HG02588 (cell line): ENCODE data around the gene ZBTB39.
"Not testable (repeated sequence)": the region's sequence is repeated elsewhere in the genome, so short reads cannot be mapped to it uniquely, and the experiment has no call there.

Source experiments
- ATAC-seq: cut with Tn5 transposase; IDR thresholded peaks from one replicate; pipeline ENCODE4 v1.9.1; 2021; ENCODE audit warnings: mild to moderate bottlenecking, moderate library complexity; ENCODE audit not compliant: unreplicated experiment

ZBTB39 gene

DNA sequence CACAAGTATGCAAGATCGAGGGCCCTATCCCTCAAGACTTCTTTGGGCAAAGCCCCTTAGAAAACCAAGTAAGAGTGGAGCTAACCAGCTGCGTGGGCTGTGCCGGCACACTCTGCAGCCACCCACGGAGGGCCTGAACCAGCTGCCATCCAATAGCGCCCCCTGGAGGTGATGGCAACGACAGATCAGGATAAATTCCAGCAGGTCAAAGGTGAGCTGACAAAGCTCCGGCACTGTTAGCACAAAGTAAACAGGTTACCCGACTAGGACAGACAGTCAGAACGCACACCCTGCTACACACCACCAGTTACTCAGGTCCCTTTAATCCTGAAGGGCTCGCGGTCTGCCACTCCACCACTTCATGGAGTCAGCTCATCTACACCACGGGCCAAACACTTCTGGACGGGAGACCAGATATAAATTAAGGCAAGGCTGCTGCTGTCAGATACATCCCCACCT is 4.9 kb downstream of the ZBTB39 start:
- no peak for ATAC-seq

DNA sequence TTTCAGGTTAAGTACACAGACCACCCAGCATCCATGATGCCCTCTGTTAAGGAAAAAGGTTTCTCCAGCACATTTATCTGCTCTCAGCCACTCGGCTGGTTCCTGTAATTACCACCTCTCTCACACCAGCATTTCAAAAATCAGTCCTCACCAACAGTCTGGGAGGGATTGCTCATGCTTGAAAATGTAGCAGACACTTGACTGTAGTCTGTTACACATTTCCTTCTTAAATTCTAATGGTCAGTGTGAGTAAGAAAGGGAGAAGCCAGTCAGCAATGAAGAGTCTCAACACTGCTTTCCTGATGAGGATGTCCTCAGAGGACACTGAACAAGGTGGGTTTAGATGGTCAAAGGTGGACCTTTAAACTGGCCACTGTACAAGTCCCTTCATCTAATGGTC is 6.0 kb downstream of the ZBTB39 start:
- ATAC-seq = no peak

DNA sequence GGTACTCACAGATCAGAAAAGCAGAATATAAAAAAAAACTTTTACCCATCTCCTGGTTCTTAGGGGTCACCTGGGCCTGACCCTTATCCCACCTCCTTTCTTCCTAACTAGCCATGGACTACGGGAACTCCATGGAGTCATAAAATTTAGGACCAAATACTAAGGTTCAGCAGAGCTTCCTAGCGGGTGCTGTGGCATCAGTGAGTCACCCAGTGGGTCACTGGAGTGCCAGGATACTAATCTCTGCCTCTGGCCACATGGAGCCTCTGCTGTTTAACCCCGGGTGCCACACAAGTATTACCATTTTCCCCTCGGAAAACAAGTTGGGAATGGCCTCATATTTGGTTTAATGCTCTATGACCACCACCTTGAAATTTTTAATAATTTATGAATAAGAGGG is 6.9 kb downstream of the ZBTB39 start:
- no peak for ATAC-seq

DNA sequence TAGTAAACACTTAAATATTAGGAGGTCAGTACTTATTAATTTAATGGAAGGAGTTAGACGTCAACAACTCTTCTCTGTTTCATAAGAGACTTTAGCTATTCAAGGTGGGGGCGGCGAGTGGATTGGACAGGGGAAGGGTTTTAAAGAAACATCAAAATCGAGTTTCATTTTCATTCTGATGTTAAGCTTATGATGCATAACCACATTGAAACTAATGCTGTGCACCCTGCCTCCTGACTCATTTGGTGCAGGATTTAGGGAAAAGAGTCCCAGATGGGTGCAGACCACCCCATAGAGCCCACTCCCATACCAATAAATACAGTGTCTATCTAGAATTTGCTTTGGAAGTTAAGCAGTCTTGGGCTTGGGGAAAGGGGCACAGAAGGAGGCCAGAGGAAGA is 7.4 kb downstream of the ZBTB39 start:
- peak; percentile 75 for ATAC-seq

- ATAC-seq = no peak
Measured at GRCh38 chr12:56998316-56998715, 8.0 kb downstream of the ZBTB39 start.

- no peak for ATAC-seq
Measured at GRCh38 chr12:56996793-56997545, 9.4 kb downstream of the ZBTB39 start.

GRCh38 chr12:56995930-56996496 is 10.3 kb downstream of the ZBTB39 start:
- ATAC-seq = no peak

- no peak for ATAC-seq
Measured at GRCh38 chr12:56995201-56995929, 11.0 kb downstream of the ZBTB39 start.

DNA sequence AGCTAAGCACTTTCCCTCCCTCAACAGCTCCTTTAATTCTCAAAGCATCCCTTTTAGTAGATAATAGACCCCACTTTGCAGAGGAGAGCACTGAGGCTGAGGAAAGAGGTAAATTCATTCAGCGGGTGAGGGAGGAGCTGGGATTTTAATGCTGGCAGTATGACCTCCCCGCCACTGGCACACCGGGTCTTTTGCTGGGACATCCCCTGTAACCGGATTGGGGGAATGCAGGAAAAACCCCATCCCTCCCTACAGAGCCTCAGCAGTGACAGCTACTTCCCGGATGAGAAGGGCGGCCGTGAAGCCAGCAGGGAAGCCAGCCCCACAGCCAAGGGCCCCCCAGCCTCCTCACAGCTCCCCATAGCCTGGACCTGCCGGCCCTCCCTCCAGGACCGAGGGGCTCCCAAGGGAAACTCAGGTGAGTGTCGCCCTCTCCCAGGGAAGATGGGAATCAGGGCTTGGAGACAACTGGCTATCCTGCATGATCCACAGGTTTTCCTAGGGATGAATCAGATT is 12.1 kb downstream of the ZBTB39 start:
- ATAC-seq = no peak

GRCh38 chr12:56993346-56993745 is 13.0 kb downstream of the ZBTB39 start:
- ATAC-seq = no peak

DNA sequence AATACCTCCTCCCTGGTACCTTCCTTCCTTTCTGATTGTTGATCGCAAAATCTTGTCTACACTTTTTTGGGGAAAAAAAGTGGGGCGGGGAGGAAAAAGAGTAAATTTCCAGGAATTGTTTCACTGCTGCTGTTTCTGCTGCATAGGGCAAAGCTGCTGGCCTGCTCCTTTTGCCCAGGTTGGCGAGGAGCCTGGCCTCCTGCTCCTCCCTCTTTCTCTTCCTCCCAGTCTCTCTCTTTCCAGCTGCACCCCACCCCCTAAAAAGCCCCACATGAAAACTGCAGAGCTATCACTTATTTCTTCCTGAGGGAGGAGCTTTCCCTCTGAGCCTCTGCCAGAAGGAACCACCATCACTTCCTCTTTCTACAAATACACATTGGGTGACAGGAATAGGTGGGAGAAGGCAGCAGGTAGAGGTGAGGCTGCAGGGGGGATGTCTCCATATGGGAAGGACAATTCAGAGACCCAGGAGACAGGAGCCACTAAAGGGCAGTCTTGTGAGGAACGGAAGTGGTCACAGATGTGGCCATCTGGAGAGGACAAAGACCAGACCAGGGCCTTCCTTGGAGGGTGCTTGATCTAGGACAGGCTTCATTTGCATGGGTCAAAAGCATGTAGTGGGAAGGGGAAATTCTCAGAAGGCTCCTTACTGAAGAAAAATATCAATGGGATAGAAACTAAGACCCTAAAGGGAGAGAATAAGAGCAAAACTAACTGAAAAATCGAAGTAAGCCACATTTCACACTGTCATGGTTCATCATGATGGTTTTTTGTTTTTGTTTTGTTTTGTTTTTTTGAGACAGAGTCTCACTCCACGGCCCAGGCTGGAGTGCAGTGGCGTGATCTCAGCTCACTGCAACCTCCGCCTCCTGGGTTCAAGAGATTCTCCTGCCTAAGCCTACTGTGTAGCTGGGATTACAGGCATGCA is 14.8 kb downstream of the ZBTB39 start:
- ATAC-seq = no peak

DNA sequence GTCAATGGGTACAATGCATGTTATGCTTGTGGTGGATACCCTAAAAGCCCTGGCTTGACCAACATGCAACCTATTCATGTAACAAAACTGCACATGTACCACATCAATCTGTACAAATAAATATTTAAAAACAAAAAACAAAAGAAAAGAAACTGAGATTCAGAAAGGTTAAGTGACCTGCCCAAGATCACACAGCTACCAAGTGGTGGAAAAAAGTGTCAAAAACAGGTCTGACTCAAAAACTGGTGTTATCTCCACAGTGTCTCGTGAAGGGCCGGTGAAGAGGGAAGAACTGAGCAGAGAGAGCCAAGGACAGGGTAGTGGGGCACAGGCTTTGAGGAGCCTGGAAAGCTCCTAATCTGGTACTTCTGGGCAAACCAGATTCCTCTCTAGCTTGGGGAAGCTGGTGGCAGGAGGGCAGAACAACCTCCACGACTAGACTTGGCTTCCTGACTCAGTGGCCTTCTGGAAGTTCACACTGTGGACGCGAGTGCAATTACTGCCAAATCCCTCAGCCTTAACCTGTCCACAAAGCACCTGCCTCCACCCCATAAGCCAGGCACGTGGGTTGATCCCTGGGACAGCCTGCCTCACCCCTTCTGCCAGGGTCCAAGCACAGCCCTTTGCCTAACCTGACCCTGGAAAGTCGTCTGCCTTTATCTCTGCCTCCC is 15.6 kb downstream of the ZBTB39 start:
- no peak for ATAC-seq

- ATAC-seq = no peak
Measured at GRCh38 chr12:56989861-56990610, 16.3 kb downstream of the ZBTB39 start.

DNA sequence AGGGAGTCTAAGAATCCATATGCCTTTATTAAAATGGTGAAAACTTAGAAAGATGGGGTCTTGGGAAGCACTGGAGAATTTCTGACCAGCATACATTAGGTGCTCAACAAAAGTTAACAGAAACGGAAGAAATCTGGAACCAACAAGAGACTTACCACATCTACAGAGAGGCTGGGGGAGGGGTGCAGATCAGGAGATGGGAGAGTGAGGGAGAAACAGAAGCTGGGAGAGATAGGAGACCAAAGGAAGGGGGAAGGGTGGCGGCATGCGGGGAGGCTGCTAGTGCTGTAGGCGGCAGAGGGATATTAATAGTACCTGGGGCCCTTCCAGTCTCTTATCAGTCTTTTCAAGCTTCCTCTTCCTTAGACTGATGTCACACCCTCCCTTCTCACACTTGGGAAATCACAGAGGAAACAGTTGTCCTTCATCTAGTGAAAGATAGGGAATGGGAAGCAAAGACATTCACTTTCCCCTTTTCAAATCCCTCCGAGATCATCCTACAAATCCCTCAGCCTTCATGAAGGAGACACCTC is 18.1 kb downstream of the ZBTB39 start:
- no peak for ATAC-seq

GRCh38 chr12:56987551-56988053 is 18.7 kb downstream of the ZBTB39 start:
- ATAC-seq = peak; percentile 51

DNA sequence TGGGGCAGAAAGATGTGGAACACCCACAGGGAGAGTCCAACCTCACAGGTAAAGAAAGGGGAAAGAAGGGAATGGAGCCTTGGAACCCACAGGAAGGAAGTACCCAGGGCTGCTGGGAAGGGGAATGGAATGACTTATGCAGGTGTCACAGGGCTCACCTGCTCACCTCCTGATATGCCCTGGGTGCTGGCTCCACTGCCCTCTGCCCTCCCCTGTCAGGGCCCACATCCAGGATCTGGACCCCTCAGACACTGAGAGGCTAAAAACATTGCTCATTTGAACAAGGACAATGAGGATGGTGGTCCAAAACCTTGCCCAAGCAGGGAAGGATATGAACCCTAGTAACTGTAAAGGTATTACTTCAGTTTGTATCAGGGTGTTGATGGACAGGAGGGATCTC is 19.3 kb downstream of the ZBTB39 start:
- no peak for ATAC-seq

- not testable (repeated sequence) for ATAC-seq
Measured at GRCh38 chr12:56985714-56986113, 20.6 kb downstream of the ZBTB39 start.

- ATAC-seq = no peak
Measured at GRCh38 chr12:56983386-56983785, 23.0 kb downstream of the ZBTB39 start.
